H9 (cell line): ENCODE results near the gene SPTBN2. TPM values are rescaled to one million over a fixed set of nuclear protein-coding genes. Genes with fewer than 3 reads are reported as not detected.

Experiments
- DNase-seq: peaks from one replicate; pipeline ENCODE4 v3.0.0-alpha.2; 2017
- H2AFZ ChIP-seq: one replicate; pipeline ENCODE4 v1.6.1; 2013; ENCODE audit warnings: mild to moderate bottlenecking, low read length, control low read depth, moderate library complexity
- H2AK5ac ChIP-seq: 2 replicates; pipeline ENCODE4 v1.6.1; 2013; ENCODE audit warnings: low read length, control low read depth, mixed read lengths; ENCODE audit not compliant: insufficient read length
- H2BK120ac ChIP-seq: one replicate; pipeline ENCODE4 v1.6.1; 2013; ENCODE audit warnings: low read depth, mild to moderate bottlenecking, low read length, control low read depth, inconsistent platforms; ENCODE audit not compliant: poor library complexity, severe bottlenecking
- H2BK12ac ChIP-seq: 2 replicates; pipeline ENCODE4 v1.6.1; 2013; ENCODE audit warnings: low read length, control low read depth, mixed read lengths, low read depth; ENCODE audit not compliant: insufficient read length
- H2BK15ac ChIP-seq: 2 replicates; pipeline ENCODE4 v1.6.1; 2013; ENCODE audit warnings: low read depth, low read length, control low read depth
- H2BK20ac ChIP-seq: one replicate; pipeline ENCODE4 v1.6.1; 2013; ENCODE audit warnings: low read depth, mild to moderate bottlenecking, low read length, control low read depth, inconsistent platforms; ENCODE audit not compliant: poor library complexity, severe bottlenecking
- H2BK5ac ChIP-seq: 2 replicates; pipeline ENCODE4 v1.6.1; 2013; ENCODE audit warnings: low read length, control low read depth, mixed read lengths; ENCODE audit not compliant: insufficient read length
- H3K14ac ChIP-seq: 2 replicates; pipeline ENCODE4 v1.6.1; 2013; ENCODE audit warnings: low read length, control low read depth; ENCODE audit not compliant: insufficient read depth
- H3K18ac ChIP-seq: 2 replicates; pipeline ENCODE4 v1.6.1; 2013; ENCODE audit warnings: low read depth, mild to moderate bottlenecking, mixed read lengths, low read length, control low read depth; ENCODE audit not compliant: insufficient read length
- H3K23ac ChIP-seq: 2 replicates; pipeline ENCODE4 v1.6.1; 2013; ENCODE audit warnings: low read length, control low read depth, mixed read lengths, low read depth; ENCODE audit not compliant: insufficient read length
- H3K23me2 ChIP-seq: 2 replicates; pipeline ENCODE4 v1.6.1; 2013; ENCODE audit warnings: low read depth, mild to moderate bottlenecking, mixed read lengths, low read length, control low read depth; ENCODE audit not compliant: insufficient read length, poor library complexity, severe bottlenecking
- H3K27ac ChIP-seq: 2 replicates; pipeline ENCODE4 v1.5.1; 2013; ENCODE audit warnings: low read length, control low read depth, mixed read lengths, low read depth; ENCODE audit not compliant: insufficient read length
- H3K27me3 ChIP-seq: 2 replicates; pipeline ENCODE4 v1.6.1; 2013; ENCODE audit warnings: low read length, control low read depth, inconsistent platforms; ENCODE audit not compliant: insufficient read depth
- H3K4ac ChIP-seq: 2 replicates; pipeline ENCODE4 v1.6.1; 2013; ENCODE audit warnings: low read depth, mild to moderate bottlenecking, control low read depth, inconsistent platforms, low read length, moderate library complexity
- H3K4me1 ChIP-seq: 2 replicates; pipeline ENCODE4 v1.6.1; 2013; ENCODE audit warnings: low read length, control low read depth, inconsistent platforms; ENCODE audit not compliant: insufficient read depth
- H3K4me2 ChIP-seq: 2 replicates; pipeline ENCODE4 v1.6.1; 2013; ENCODE audit warnings: low read length, control low read depth, mixed read lengths; ENCODE audit not compliant: insufficient read length, insufficient read depth
- H3K56ac ChIP-seq: 2 replicates; pipeline ENCODE4 v1.6.1; 2013; ENCODE audit warnings: low read depth, mild to moderate bottlenecking, mixed read lengths, low read length, control low read depth; ENCODE audit not compliant: insufficient read length
- H3K79me1 ChIP-seq: 2 replicates; pipeline ENCODE4 v1.6.1; 2013; ENCODE audit warnings: low read depth, mild to moderate bottlenecking, moderate library complexity, low read length, control low read depth, inconsistent platforms; ENCODE audit not compliant: insufficient read depth, poor library complexity, severe bottlenecking
- H3K79me2 ChIP-seq: 2 replicates; pipeline ENCODE4 v1.6.1; 2013; ENCODE audit warnings: low read length, control low read depth, inconsistent platforms; ENCODE audit not compliant: insufficient read depth
- H3K9ac ChIP-seq: 2 replicates; pipeline ENCODE4 v1.6.1; 2013; ENCODE audit warnings: low read length, control low read depth, mixed read lengths; ENCODE audit not compliant: insufficient read length; ENCODE audit errors: extremely low read depth
- H3K9me3 ChIP-seq: one replicate; pipeline ENCODE4 v1.6.1; 2013; ENCODE audit warnings: low read depth, low read length, inconsistent platforms; ENCODE audit not compliant: control insufficient read depth
- H3T11ph ChIP-seq: one replicate; pipeline ENCODE4 v1.6.1; 2013; ENCODE audit warnings: mild to moderate bottlenecking, low read length, control low read depth, inconsistent platforms
- H4K20me1 ChIP-seq: one replicate; pipeline ENCODE4 v1.6.1; 2013; ENCODE audit not compliant: control insufficient read depth, insufficient read length, insufficient read depth
- H4K5ac ChIP-seq: 2 replicates; pipeline ENCODE4 v1.6.1; 2013; ENCODE audit warnings: low read depth, mild to moderate bottlenecking, mixed read lengths, low read length, control low read depth; ENCODE audit not compliant: insufficient read length
- H4K8ac ChIP-seq: replicated peaks from 2 replicates; pipeline ENCODE4 v1.6.1; 2013; ENCODE audit warnings: low read length, control low read depth, mixed read lengths, low read depth; ENCODE audit not compliant: insufficient read length
- H4K91ac ChIP-seq: 2 replicates; pipeline ENCODE4 v1.6.1; 2013; ENCODE audit warnings: low read depth, mild to moderate bottlenecking, moderate library complexity, mixed read lengths, low read length, control low read depth; ENCODE audit not compliant: insufficient read length
- H3K27ac Mint-ChIP-seq, 3 experiments: 2 replicates in 2 of 3; 3 replicates in 1 of 3; pipeline ENCODE4 v1.8.0; 2020 to 2021; ENCODE audit warnings: mixed read lengths in 3 of 3, mild to moderate bottlenecking in 1 of 3, moderate library complexity in 1 of 3
- H3K27me3 Mint-ChIP-seq: 2 replicates; pipeline ENCODE4 v1.8.0; 2021; ENCODE audit warnings: low read depth, mild to moderate bottlenecking, moderate library complexity, mixed read lengths
- H3K36me3 Mint-ChIP-seq, 3 experiments: 2 replicates in 2 of 3; 3 replicates in 1 of 3; pipeline ENCODE4 v1.8.0; 2020 to 2021; ENCODE audit warnings: low read depth in 3 of 3, mixed read lengths in 3 of 3; ENCODE audit not compliant: insufficient read depth in 1 of 3
- H3K4me1 Mint-ChIP-seq, 2 experiments: 2 replicates each; pipeline ENCODE4 v1.8.0; 2020; ENCODE audit warnings: mixed read lengths in 2 of 2
- H3K4me3 Mint-ChIP-seq, 2 experiments: 2 replicates in 1 of 2; 3 replicates in 1 of 2; pipeline ENCODE4 v1.8.0; 2020 to 2021; ENCODE audit warnings: mild to moderate bottlenecking in 2 of 2, mixed read lengths in 2 of 2, moderate library complexity in 1 of 2
- H3K9me3 Mint-ChIP-seq, 2 experiments: 2 replicates in 1 of 2; 3 replicates in 1 of 2; pipeline ENCODE4 v1.8.0; 2020; ENCODE audit warnings: mild to moderate bottlenecking in 2 of 2, mixed read lengths in 2 of 2, moderate library complexity in 1 of 2
- WGBS: extraction: QIAGEN DNeasy Blood & Tissue Kit; methylation state at CpG from one replicate; pipeline ENCODE4 v1.1.7; 2013; ENCODE audit warnings: missing lambda C conversion rate, low lambda C conversion rate, mixed read lengths; ENCODE audit not compliant: insufficient read length; ENCODE audit errors: extremely low coverage; 5-methylcytosine and 5-hydroxymethylcytosine counted together
- total RNA-seq: library from RNA; stranded (reverse); gene quantifications from 2 replicates; pipeline ENCODE4 v1.2.1, GENCODE V29; 2021
- TF ChIP-seq, protein P1 (sequence below): fragments of 200-600 bp; sonication (generic); conservative IDR thresholded peaks from 3 replicates; pipeline ENCODE4 v1.8.0; 2021; ENCODE audit warnings: antibody characterized with exemption, mild to moderate bottlenecking

Gene SPTBN2
- total RNA-seq, 1 experiment from 2014 or later, result 80.4 TPM

DNA sequence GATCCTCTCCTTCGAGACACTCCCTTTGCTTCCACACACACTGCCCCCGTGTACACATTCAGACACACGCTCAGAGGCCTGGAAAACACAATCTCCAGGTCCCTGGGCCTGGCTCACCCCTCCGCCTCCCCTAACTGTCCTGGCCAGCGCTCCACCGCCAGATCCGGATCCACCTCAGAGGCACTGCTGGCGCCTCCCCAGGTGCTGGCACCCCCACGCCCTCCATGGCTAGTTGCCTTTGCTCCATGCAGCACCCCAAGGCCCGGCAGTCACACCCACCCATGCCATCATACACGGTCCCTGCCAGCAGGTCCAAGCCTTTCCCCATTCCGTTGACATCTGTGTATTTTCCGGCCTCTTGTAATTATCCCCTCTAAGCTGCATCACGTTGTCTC lies 11.1 kb downstream of the SPTBN2 start:
- H3K14ac ChIP-seq, result no peak overlapping the region
- H3K9me3 Mint-ChIP-seq, result no peaks in the 10 kb centered on the region; a peak in 1 of 5 replicates
- peaks cover 37 to 48% of the 10 kb centered on the region in 2 experiments for H3K4me1 Mint-ChIP-seq
- TF ChIP-seq, protein P1, sequence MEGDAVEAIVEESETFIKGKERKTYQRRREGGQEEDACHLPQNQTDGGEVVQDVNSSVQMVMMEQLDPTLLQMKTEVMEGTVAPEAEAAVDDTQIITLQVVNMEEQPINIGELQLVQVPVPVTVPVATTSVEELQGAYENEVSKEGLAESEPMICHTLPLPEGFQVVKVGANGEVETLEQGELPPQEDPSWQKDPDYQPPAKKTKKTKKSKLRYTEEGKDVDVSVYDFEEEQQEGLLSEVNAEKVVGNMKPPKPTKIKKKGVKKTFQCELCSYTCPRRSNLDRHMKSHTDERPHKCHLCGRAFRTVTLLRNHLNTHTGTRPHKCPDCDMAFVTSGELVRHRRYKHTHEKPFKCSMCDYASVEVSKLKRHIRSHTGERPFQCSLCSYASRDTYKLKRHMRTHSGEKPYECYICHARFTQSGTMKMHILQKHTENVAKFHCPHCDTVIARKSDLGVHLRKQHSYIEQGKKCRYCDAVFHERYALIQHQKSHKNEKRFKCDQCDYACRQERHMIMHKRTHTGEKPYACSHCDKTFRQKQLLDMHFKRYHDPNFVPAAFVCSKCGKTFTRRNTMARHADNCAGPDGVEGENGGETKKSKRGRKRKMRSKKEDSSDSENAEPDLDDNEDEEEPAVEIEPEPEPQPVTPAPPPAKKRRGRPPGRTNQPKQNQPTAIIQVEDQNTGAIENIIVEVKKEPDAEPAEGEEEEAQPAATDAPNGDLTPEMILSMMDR, result no peak
- H3T11ph ChIP-seq, result no peak overlapping the region
- H3K9me3 ChIP-seq, result no peaks in the 10 kb centered on the region
- no peak overlapping the region for H3K18ac ChIP-seq
- no peak overlapping the region for H2BK15ac ChIP-seq
- peak overlapping the region in 1 of 3 experiments; percentile 33; a peak in 3 of 7 replicates for H3K27ac Mint-ChIP-seq
- H2BK120ac ChIP-seq, result no peak overlapping the region
- no peak overlapping the region for H2AK5ac ChIP-seq
- H3K36me3 Mint-ChIP-seq, result peaks cover 28 to 81% (median 74%) of the 10 kb centered on the region in 3 experiments
- H2BK20ac ChIP-seq, result no peak overlapping the region
- H3K23me2 ChIP-seq, result peaks cover 2% of the 10 kb centered on the region
- no peak overlapping the region for H3K4me2 ChIP-seq
- H3K4me1 ChIP-seq, result peaks cover 7% of the 10 kb centered on the region; the same call in 1 of the 2 replicates
- H3K9ac ChIP-seq, result no peak overlapping the region
- no peak overlapping the region for H3K27ac ChIP-seq
- H3K79me1 ChIP-seq, result no peaks in the 10 kb centered on the region
- H3K79me2 ChIP-seq, result no peaks in the 10 kb centered on the region
- H3K56ac ChIP-seq, result no peak overlapping the region
- no peaks in the 10 kb centered on the region for H4K20me1 ChIP-seq
- H4K8ac ChIP-seq, result no peak overlapping the region
- H4K5ac ChIP-seq, result no peak overlapping the region
- no peak overlapping the region for H3K4ac ChIP-seq
- H3K27me3 Mint-ChIP-seq, result no peaks in the 10 kb centered on the region; the same call in 1 of the 2 replicates
- no CpG with 5 or more reads among the region's 14 CpGs for WGBS
- DNase-seq, result no peak
- no peak overlapping the region for H4K91ac ChIP-seq
- H3K27me3 ChIP-seq, result no peaks in the 10 kb centered on the region
- H2AFZ ChIP-seq, result no peak overlapping the region
- H3K23ac ChIP-seq, result no peak overlapping the region
- H2BK12ac ChIP-seq, result no peak overlapping the region
- no peak overlapping the region for H2BK5ac ChIP-seq
- no peak overlapping the region; a peak in 1 of 5 replicates for H3K4me3 Mint-ChIP-seq
